BLaER1 treated with 17β-estradiol and CSF1 and Interleukin-3, amounts not matched to agents 10 nM and 100 nM (cell line): Measurements from ENCODE around the gene VPS33B.
"Not testable (repeated sequence)": the region's sequence is repeated elsewhere in the genome, so short reads cannot be mapped to it uniquely, and the experiment has no call there.

ENCODE experiments used
- H3K27ac ChIP-seq, 11 experiments: shearing (Covaris generic); formaldehyde crosslinking; 2 replicates each; pipeline ENCODE4 v1.8.1; 2022
- H3K27me3 ChIP-seq, 11 experiments: shearing (Covaris generic); formaldehyde crosslinking; 2 replicates each; pipeline ENCODE4 v1.8.1; 2022
- H3K36me3 ChIP-seq, 11 experiments: shearing (Covaris generic); formaldehyde crosslinking; 2 replicates each; pipeline ENCODE4 v1.8.1; 2022
- H3K4me1 ChIP-seq, 10 experiments: shearing (Covaris generic); formaldehyde crosslinking; 2 replicates each; pipeline ENCODE4 v1.8.1; 2022
- H3K4me2 ChIP-seq, 11 experiments: shearing (Covaris generic); formaldehyde crosslinking; 2 replicates each; pipeline ENCODE4 v1.8.1; 2022
- H3K4me3 ChIP-seq, 10 experiments: shearing (Covaris generic); formaldehyde crosslinking; 2 replicates each; pipeline ENCODE4 v1.8.1; 2022
- H3K9ac ChIP-seq, 11 experiments: shearing (Covaris generic); formaldehyde crosslinking; 2 replicates each; pipeline ENCODE4 v1.8.1; 2022
- H3K9me3 ChIP-seq, 11 experiments: shearing (Covaris generic); formaldehyde crosslinking; replicated peaks in 1 of 11; 2 replicates each; pipeline ENCODE4 v1.8.1; 2022
- H4K20me1 ChIP-seq, 11 experiments: shearing (Covaris generic); formaldehyde crosslinking; 2 replicates each; pipeline ENCODE4 v1.8.1; 2022
- Cebpa-rat ChIP-seq, 11 experiments: shearing (Covaris generic); IDR thresholded peaks; 2 replicates each; pipeline ENCODE4 v1.8.1; 2022

The VPS33B gene

DNA sequence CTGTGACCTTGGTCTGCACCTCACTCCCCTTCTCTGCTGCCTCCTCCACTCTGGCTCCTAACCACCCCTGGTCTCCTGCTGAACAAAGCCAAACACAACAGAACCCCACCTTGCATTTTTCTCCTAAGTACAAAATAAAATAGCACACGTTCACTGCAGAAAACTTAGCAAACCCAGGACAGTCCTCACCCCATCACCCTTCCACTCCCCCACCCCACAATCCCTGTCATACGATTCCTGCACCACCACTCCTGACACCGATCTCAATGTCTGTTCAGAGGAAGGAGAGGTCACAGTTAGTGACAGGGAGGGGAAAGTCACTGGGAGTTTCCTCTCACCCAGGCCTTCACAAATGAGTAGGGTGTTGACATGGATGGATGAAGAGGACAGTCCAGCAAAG, 4.2 kb downstream of the VPS33B start:
- H3K9me3 ChIP-seq: no peaks in the 10 kb centered on the region
- TF ChIP-seq Cebpa-rat (IDR thresholded peaks at IDR 0.05): no peak
- H3K4me2 ChIP-seq: no peak overlapping the region
- H3K9ac ChIP-seq: peak overlapping the region in 3 of 11 experiments; percentile 17 to 19 (median 18); a peak in 1 of 22 replicates
- H4K20me1 ChIP-seq: peaks cover 0 to 27% (median 9%) of the 10 kb centered on the region in 11 experiments; a peak in 11 of 22 replicates
- peaks cover 45 to 73% (median 54%) of the 10 kb centered on the region in 11 experiments for H3K36me3 ChIP-seq
- no peak overlapping the region for H3K27ac ChIP-seq
- no peaks in the 10 kb centered on the region for H3K27me3 ChIP-seq
- peaks cover 20 to 25% (median 22%) of the 10 kb centered on the region in 10 experiments for H3K4me1 ChIP-seq
- no peak overlapping the region for H3K4me3 ChIP-seq

DNA sequence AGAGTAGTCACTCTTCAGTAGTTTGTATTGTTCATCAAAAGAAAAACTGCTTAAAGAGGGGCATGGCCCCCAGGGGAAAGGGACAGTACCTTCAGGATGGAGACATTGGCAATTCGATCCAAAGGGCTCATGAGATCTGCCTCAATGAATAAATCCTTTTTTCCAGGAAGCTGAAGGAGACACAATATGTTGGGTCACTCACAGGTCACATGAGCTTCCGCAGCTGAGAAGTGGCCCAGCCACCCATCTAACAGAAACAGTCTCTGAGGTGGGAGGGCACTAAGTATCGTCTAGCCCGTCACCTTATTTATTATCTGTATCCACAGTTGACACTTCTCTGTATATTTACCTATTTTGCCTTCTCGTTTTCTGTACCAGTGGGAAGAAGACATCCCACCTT, 4.7 kb downstream of the VPS33B start:
- Histone ChIP-seq H3K36me3 (peaks cover 50 to 77% (median 58%) of the 10 kb centered on the region in 11 experiments), H3K4me3 (no peak overlapping the region), H3K4me2 (no peak overlapping the region), H3K9me3 (no peaks in the 10 kb centered on the region), H4K20me1 (peaks cover 0 to 27% (median 9%) of the 10 kb centered on the region in 11 experiments; a peak in 11 of 22 replicates), H3K9ac (peak overlapping the region in 2 of 11 experiments; percentile 17 to 18; a peak in 1 of 22 replicates), H3K4me1 (peaks cover 16 to 25% (median 18%) of the 10 kb centered on the region in 10 experiments), H3K27ac (no peak overlapping the region), H3K27me3 (no peaks in the 10 kb centered on the region)
- TF ChIP-seq Cebpa-rat (IDR thresholded peaks at IDR 0.05): no peak

DNA sequence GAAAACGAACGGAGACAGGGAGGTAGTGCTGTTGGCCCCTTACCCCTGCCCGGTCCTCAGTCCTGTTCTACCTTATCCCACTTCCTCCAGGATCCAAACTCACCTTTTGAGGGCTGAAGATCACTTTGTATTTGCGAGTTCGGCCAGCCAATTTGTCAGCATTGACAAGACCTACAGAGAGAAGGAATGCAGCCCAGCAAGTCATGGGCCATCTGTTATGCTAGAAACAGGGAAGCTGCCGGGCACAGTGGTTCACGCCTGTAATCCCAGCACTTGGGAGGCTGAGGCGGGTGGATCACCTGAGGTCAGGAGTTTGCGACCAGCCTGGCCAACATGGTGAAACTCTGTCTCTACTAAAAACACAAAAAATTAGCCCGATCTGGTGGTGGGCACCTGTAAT, 8.7 kb downstream of the VPS33B start:
- H3K27me3 ChIP-seq, H3K27ac ChIP-seq, H3K4me2 ChIP-seq, H3K4me3 ChIP-seq, H3K9ac ChIP-seq, H3K9me3 ChIP-seq, H3K4me1 ChIP-seq: not testable (repeated sequence)
- Histone ChIP-seq H4K20me1 (peaks cover 0 to 23% (median 9%) of the 10 kb centered on the region in 11 experiments; a peak in 11 of 22 replicates), H3K36me3 (peaks cover 85 to 97% (median 91%) of the 10 kb centered on the region in 11 experiments)

DNA sequence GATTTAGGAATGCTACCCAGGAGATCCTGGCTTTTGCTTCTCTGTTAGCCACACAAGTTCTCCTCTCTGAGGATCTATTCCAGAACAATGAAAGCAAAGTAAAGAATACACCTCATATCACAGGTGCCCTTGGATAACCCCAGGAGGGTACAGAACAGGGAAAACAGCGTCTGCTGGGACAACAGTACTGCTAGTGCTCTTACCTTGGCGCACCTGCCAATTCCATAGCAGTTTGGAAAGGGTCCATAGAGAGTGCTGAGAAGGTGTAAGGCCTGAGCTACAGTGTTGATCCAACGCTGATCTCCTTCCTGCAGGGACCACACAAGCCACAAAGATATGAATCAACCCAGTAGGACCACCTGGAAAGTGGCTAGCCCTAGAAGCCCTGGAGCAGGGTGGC, 15.1 kb downstream of the VPS33B start:
- no peaks in the 10 kb centered on the region for H3K27me3 ChIP-seq
- H3K36me3 ChIP-seq: peaks cover 95 to 99% (median 98%) of the 10 kb centered on the region in 11 experiments
- no peaks in the 10 kb centered on the region for H3K9me3 ChIP-seq
- no peak overlapping the region for H3K4me2 ChIP-seq
- TF ChIP-seq Cebpa-rat (IDR thresholded peaks at IDR 0.05): no peak
- no peak overlapping the region for H3K4me3 ChIP-seq
- H4K20me1 ChIP-seq: peaks cover 0 to 27% (median 0%) of the 10 kb centered on the region in 11 experiments; a peak in 5 of 22 replicates
- H3K27ac ChIP-seq: no peak overlapping the region
- no peak overlapping the region for H3K9ac ChIP-seq
- no peaks in the 10 kb centered on the region for H3K4me1 ChIP-seq

DNA sequence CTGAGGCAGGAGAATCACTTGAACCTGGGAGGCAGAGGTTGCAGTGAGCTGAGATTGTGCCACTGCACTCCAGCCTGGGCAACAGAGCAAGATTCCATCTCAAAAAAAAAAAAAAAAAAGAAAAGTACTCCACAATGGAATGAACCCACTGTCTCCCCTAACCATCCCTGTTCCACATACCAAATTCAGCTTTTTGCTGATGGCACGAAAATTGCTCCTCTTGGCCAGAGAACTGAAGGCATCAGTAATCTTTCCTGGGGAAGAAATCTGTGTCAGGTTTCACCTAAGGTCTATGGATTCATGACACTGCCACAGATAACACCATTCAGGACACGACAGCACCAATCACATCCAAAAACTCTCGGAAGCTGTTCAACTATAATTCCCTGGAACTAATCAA, 21.2 kb downstream of the VPS33B start:
- H3K9me3 ChIP-seq: no peaks in the 10 kb centered on the region
- peaks cover 90 to 99% (median 94%) of the 10 kb centered on the region in 11 experiments for H3K36me3 ChIP-seq
- no peak for TF ChIP-seq Cebpa-rat (IDR thresholded peaks at IDR 0.05)
- H3K27ac ChIP-seq: no peak overlapping the region
- H3K9ac ChIP-seq: no peak overlapping the region
- no peaks in the 10 kb centered on the region for H3K27me3 ChIP-seq
- H3K4me1 ChIP-seq: no peaks in the 10 kb centered on the region
- no peak overlapping the region for H3K4me3 ChIP-seq
- no peak overlapping the region for H3K4me2 ChIP-seq
- H4K20me1 ChIP-seq: peaks cover 0 to 14% (median 0%) of the 10 kb centered on the region in 11 experiments; a peak in 4 of 22 replicates

DNA sequence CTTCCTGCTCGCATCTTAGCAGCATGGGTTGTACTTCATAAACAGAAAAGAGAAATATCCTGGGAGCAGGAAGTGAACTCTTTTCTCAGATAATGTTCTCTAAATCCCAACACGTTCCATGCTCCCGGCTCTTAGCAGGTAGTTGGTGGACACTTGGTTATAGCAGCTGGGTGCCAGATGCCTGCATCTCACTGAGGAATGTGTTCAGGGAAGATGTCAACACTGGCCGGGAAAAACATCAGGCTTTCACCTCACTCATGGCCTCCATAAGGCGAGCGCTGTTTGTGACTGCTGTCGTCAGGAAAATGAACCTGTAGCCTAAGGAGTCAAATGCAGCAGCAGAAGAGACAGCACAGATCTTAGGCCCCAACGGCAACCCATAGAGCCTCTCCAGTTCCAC, 23.7 kb downstream of the VPS33B start:
- Histone ChIP-seq H3K4me2 (no peak overlapping the region), H4K20me1 (peaks cover 0 to 9% (median 0%) of the 10 kb centered on the region in 11 experiments; a peak in 1 of 22 replicates), H3K4me1 (peaks cover 0 to 12% (median 10%) of the 10 kb centered on the region in 10 experiments; a peak in 18 of 20 replicates), H3K4me3 (no peak overlapping the region), H3K9ac (no peak overlapping the region), H3K36me3 (peaks cover 65 to 74% (median 69%) of the 10 kb centered on the region in 11 experiments), H3K9me3 (no peaks in the 10 kb centered on the region), H3K27me3 (no peaks in the 10 kb centered on the region), H3K27ac (no peak overlapping the region)
- TF ChIP-seq Cebpa-rat (IDR thresholded peaks at IDR 0.05): no peak

DNA sequence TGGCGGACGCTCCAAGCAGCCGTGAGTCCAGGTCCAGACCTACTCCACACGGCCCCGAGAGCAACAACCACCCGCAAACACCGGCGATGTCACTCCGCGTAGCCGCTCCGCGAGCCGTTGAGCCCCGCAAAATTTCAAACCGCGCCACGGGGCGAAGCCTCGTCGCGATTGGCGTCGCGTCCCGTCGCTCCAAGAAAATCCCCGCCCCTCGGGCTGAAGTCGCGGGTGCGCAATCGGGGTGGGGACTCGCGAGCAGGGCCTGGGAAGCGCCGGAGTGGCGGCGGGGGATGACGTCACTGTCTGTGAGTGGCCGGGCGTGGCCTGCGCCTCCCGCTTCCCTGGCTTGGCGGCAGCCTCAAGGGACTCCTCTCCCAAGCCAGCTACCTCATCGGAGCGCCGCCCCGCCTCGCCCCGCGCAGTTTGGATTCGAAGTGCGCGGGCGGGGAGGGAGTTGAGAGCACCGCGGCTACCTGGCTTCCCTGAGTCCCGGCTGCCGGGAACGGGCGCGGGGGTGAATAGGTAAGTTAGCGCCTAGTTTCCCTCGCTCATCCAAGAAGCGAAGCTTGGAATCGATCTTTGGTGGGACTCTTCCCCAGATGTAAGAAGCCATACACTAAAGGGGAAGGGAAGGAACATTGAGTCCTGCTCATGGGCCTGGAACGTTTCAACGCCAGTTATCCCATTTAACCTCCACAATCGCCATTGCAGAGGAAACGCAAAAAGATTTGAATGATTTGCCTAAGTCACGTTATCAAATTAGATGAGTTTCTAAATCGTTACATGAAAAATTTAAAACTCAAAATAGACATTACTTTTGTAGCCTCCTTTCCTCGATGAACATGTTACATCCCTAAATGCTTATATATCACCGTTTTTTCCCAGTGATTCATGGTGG, 27.7 kb downstream of the VPS33B start, which contains the start of gene PRC1:
TSS of gene PRC1 (minus strand) at position 119 of the 895 bp plus-strand sequence. CDS start at position 1, 118 bp downstream.
- no peak for TF ChIP-seq Cebpa-rat (IDR thresholded peaks at IDR 0.05)
- H3K9ac ChIP-seq: peak within 1 kb of the TSS; percentile 91 to 99 (median 96)
- no peaks in the 10 kb centered on the region for H3K27me3 ChIP-seq
- peak within 1 kb of the TSS; percentile 85 to 100 (median 95) for H3K4me3 ChIP-seq
- H3K4me1 ChIP-seq: peaks cover 22 to 38% (median 32%) of the 10 kb centered on the region in 10 experiments; a peak in 19 of 20 replicates
- peaks cover 0 to 14% (median 3%) of the 10 kb centered on the region in 11 experiments; a peak in 8 of 22 replicates for H4K20me1 ChIP-seq
- H3K36me3 ChIP-seq: peaks cover 26 to 34% (median 29%) of the 10 kb centered on the region in 11 experiments
- peak within 1 kb of the TSS; percentile 66 to 98 (median 95) for H3K27ac ChIP-seq
- H3K4me2 ChIP-seq: peak within 1 kb of the TSS; percentile 74 to 92 (median 85)
- H3K9me3 ChIP-seq: no peaks in the 10 kb centered on the region

DNA sequence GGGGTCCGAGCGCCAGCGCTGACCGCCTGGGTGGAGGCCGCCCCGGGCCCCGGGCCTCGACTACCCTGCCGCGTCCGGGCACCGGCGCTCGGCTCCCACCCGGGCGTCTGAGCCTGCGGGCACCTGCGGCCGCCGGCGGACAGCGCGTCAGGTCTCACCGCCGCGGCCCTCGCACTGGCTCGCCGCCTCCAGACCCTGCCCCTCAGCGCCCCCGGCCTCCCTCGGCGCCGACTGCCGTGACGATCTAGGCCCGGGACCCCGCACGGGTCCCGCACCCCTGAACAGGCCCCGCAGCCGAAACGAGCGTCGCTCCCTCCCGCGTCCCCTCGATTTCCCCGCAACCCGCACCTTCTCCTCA, 28.4 kb downstream of the VPS33B start:
- Histone ChIP-seq H3K9ac (peak overlapping the region; percentile 91 to 99 (median 96)), H3K9me3 (no peaks in the 10 kb centered on the region), H3K27me3 (no peaks in the 10 kb centered on the region), H3K4me3 (peak overlapping the region; percentile 85 to 100 (median 95)), H3K36me3 (peaks cover 20 to 27% (median 23%) of the 10 kb centered on the region in 11 experiments), H3K4me2 (peak overlapping the region; percentile 74 to 92 (median 81); a peak in 21 of 22 replicates), H3K4me1 (peaks cover 28 to 45% (median 38%) of the 10 kb centered on the region in 10 experiments), H4K20me1 (peaks cover 0 to 21% (median 6%) of the 10 kb centered on the region in 11 experiments; a peak in 8 of 22 replicates), H3K27ac (peak overlapping the region; percentile 66 to 98 (median 95))
- TF ChIP-seq Cebpa-rat (IDR thresholded peaks at IDR 0.05): no peak
